Prostate gland (tissue), 2 donors: ENCODE results near the gene DPP10. TPM values are rescaled to one million over a fixed set of nuclear protein-coding genes. Genes with fewer than 3 reads are reported as not detected.

ENCODE experiments used
- DNase-seq: peaks from one replicate; pipeline ENCODE4 v3.0.0-alpha.2; 2019; ENCODE audit warnings: low spot score
- H3K27ac ChIP-seq, 2 donors: fragments of 200-600 bp; sonication (generic); 2 replicates each; pipeline ENCODE4 v1.5.1; 2017 to 2019
- H3K27me3 ChIP-seq: fragments of 200-600 bp; sonication (generic); replicated peaks from 2 replicates; pipeline ENCODE4 v1.5.1; 2019; ENCODE audit not compliant: insufficient read depth
- H3K36me3 ChIP-seq, 2 donors: fragments of 200-600 bp; sonication (generic); 1 replicate in 1 of 2; 2 replicates in 1 of 2; pipeline versions ENCODE4 v1.5.1 to v1.8.1; 2017 to 2019
- H3K4me1 ChIP-seq: fragments of 200-600 bp; sonication (generic); replicated peaks from 2 replicates; pipeline ENCODE4 v1.5.1; 2019
- H3K4me3 ChIP-seq, 2 donors: fragments of 200-600 bp; sonication (generic); 2 replicates each; pipeline ENCODE4 v1.5.1; 2017 to 2019
- H3K9me3 ChIP-seq: fragments of 200-600 bp; sonication (generic); 2 replicates; pipeline ENCODE4 v1.5.1; 2017
- CTCF ChIP-seq, 4 experiments: fragments of 200-600 bp in 2 of 4; fragments of 450-650 bp in 2 of 4; sonication (generic) in 2 of 4; IDR thresholded peaks; 1 replicate in 3 of 4; 2 replicates in 1 of 4; pipeline ENCODE4 v1.5.1; 2016 to 2019; ENCODE audit warnings: antibody characterized with exemption in 4 of 4, mild to moderate bottlenecking in 2 of 4, moderate library complexity in 2 of 4
- POLR2A ChIP-seq: fragments of 450-650 bp; IDR thresholded peaks from one replicate; pipeline ENCODE4 v1.6.1; 2016; ENCODE audit warnings: antibody characterized with exemption, mild to moderate bottlenecking
- POLR2AphosphoS5 ChIP-seq: sonication (generic); formaldehyde crosslinking; IDR thresholded peaks from one replicate; pipeline ENCODE4 v1.6.1; 2017; ENCODE audit warnings: antibody characterized with exemption
- WGBS: methylation state at CpG from one replicate; pipeline ENCODE4 v1.1.5; 2018; 5-methylcytosine and 5-hydroxymethylcytosine counted together
- intact Hi-C: fragments of 100-400 bp; cut with DNase I; formaldehyde crosslinking; loops from one replicate; pipeline ENCODE4 v1.14.2; 2022
- total RNA-seq, 2 donors: library from RNA; depleted of rRNA; stranded (reverse); fragments of >200 nt; gene quantifications; one replicate each; pipeline ENCODE4 v1.1.0, GENCODE V29; 2016

DPP10 gene
- total RNA-seq, 2 donors from 2014 or later, result 5.1 TPM; not detected in 1

DNA sequence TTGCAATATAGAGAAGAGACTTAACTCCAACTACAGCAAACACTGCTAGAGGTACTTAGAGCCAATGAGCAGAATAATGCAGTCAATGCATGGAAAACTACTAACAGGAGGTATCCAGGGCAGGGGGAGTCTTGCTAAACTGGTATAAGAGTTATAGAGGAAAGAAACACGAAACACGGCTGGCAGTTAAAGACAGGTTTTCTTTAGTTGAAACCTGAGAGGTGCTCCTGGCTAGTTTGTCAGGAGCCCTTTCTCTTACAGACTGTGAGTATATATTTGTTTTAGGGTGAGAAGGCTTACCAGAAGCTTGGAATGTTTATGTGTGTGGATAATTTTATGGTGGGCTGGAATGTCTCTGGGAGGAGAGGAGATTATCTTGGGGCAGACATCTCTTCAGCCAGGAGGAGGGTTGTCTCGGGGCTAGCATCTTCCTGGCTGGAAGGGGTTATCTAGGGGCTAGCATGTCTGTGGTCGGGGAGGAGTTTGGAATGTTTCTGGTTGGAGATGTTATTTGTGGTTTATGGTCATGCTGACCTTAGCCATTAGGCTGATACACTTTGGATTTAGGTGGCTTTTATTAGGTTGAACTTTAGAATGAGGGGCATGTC is 1048.8 kb downstream of the DPP10 start:
- no peak overlapping the region for H3K4me3 ChIP-seq
- H3K27ac ChIP-seq, result no peak overlapping the region
- intact Hi-C loops, result no loop called here
- H3K36me3 ChIP-seq, result no peaks in the 10 kb centered on the region
- no peaks in the 10 kb centered on the region for H3K27me3 ChIP-seq
- no peaks in the 10 kb centered on the region for H3K9me3 ChIP-seq
- no peak for TF ChIP-seq POLR2AphosphoS5
- TF ChIP-seq POLR2A, result no peak
- no peak for TF ChIP-seq CTCF (IDR thresholded peaks at IDR 0.05)
- WGBS, result 21% methylated on average over 4 of the region's 4 CpGs
- no peaks in the 10 kb centered on the region for H3K4me1 ChIP-seq
- no peak for DNase-seq

DNA sequence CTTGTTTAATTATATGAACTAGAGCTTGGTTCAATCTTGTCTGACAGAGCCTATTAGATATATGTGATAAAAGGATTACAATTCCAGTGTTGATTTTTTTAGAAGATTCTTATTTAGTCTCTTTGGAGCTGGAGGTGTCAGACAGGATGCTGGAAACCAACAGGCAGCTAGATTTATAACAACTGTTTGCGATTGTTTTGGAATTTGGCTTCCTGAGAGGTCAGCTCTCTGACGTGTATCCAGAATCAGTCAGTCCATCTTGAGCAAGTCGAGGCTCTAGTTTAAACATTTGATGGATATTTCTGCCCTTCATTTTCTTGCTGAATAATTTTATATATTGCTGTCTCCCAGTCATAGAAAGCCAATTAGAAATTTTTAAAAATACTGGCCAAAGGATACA is 1062.9 kb downstream of the DPP10 start:
- H3K36me3 ChIP-seq, result no peaks in the 10 kb centered on the region
- intact Hi-C loops, result no loop called here
- TF ChIP-seq POLR2AphosphoS5 (no peak), POLR2A (no peak), CTCF (IDR thresholded peaks at IDR 0.05) (no peak)
- no peaks in the 10 kb centered on the region for H3K4me1 ChIP-seq
- 42% methylated on average over 3 of the region's 3 CpGs for WGBS
- H3K27me3 ChIP-seq, result no peaks in the 10 kb centered on the region
- H3K4me3 ChIP-seq, result no peak overlapping the region
- H3K9me3 ChIP-seq, result no peaks in the 10 kb centered on the region
- H3K27ac ChIP-seq, result no peak overlapping the region
- DNase-seq, result no peak

- H3K4me3 ChIP-seq, result no peak overlapping the region
- no peak overlapping the region for H3K27ac ChIP-seq
- intact Hi-C loops, result no loop called here
- 35% methylated on average over 3 of the region's 3 CpGs for WGBS
- no peaks in the 10 kb centered on the region for H3K4me1 ChIP-seq
- H3K36me3 ChIP-seq, result no peaks in the 10 kb centered on the region
- TF ChIP-seq POLR2AphosphoS5 (no peak), CTCF (IDR thresholded peaks at IDR 0.05) (no peak), POLR2A (no peak)
- H3K9me3 ChIP-seq, result no peaks in the 10 kb centered on the region
- no peaks in the 10 kb centered on the region for H3K27me3 ChIP-seq
- DNase-seq, result no peak
Observed at GRCh38 chr2:115520727-115521126, 1078.3 kb downstream of the DPP10 start.

GRCh38 chr2:115524452-115524851 is 1082.0 kb downstream of the DPP10 start:
- 88% methylated on average over 4 of the region's 4 CpGs for WGBS
- Histone ChIP-seq H3K4me1 (no peaks in the 10 kb centered on the region), H3K36me3 (no peaks in the 10 kb centered on the region), H3K9me3 (no peaks in the 10 kb centered on the region), H3K4me3 (no peak overlapping the region), H3K27me3 (no peaks in the 10 kb centered on the region), H3K27ac (no peak overlapping the region)
- intact Hi-C loops, result no loop called here
- TF ChIP-seq POLR2AphosphoS5, result no peak
- TF ChIP-seq CTCF (IDR thresholded peaks at IDR 0.05), result no peak
- TF ChIP-seq POLR2A, result no peak
- DNase-seq, result no peak

DNA sequence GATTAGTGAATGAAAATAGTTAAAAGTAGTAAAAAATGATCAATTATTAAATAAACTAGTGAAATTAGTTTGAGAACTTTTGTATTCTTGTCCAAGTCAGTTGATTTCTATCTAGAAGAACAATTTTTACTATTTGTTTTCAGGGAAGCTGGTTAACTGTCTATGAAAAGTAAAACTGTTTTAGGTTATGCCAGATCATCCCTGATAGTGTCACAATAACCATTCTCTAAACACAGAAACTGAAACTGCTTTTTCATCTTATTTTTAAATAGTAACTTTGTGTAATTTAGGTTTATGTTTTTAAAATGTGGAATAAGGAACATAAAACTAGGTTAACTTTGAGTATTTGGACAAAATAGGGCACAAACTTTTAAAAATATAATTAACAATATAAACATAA is 1087.2 kb downstream of the DPP10 start:
- intact Hi-C loops, result no loop called here
- no peaks in the 10 kb centered on the region for H3K9me3 ChIP-seq
- no peak for TF ChIP-seq CTCF (IDR thresholded peaks at IDR 0.05)
- no peak for TF ChIP-seq POLR2AphosphoS5
- no peak for TF ChIP-seq POLR2A
- H3K4me3 ChIP-seq, result no peak overlapping the region
- no peaks in the 10 kb centered on the region for H3K36me3 ChIP-seq
- DNase-seq, result no peak
- no peaks in the 10 kb centered on the region for H3K27me3 ChIP-seq
- no peak overlapping the region for H3K27ac ChIP-seq
- no peaks in the 10 kb centered on the region for H3K4me1 ChIP-seq
